ENCODE results near the gene COL26A1.
"Not testable (repeated sequence)": the region's sequence is repeated elsewhere in the genome, so short reads cannot be mapped to it uniquely, and the experiment has no call there.

COL26A1 gene

DNA sequence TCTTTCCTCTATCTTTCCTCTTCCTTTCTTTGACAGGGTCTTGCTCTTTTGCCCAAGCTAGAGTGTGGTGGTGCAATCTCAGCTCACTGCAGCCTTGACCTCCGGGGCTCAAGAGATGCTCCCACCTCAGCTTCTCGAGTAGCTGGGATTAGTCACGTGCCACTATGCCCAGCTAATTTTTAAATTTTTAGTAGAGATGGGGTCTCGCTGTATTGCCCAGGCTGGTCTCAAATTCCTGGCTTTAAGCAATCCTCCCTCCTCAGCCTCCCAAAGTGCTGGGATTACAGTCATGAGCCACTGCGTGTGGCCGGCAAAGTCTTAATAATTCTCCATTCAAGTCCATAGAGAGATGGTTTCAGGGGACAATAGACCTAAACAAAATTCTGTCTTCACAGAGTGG lies 40.2 kb downstream of the COL26A1 start:
- DNase-seq: no peak

- no peak for DNase-seq
These were observed 42.9 kb downstream of the COL26A1 start for GRCh38 chr7:101405474-101406067.

DNA sequence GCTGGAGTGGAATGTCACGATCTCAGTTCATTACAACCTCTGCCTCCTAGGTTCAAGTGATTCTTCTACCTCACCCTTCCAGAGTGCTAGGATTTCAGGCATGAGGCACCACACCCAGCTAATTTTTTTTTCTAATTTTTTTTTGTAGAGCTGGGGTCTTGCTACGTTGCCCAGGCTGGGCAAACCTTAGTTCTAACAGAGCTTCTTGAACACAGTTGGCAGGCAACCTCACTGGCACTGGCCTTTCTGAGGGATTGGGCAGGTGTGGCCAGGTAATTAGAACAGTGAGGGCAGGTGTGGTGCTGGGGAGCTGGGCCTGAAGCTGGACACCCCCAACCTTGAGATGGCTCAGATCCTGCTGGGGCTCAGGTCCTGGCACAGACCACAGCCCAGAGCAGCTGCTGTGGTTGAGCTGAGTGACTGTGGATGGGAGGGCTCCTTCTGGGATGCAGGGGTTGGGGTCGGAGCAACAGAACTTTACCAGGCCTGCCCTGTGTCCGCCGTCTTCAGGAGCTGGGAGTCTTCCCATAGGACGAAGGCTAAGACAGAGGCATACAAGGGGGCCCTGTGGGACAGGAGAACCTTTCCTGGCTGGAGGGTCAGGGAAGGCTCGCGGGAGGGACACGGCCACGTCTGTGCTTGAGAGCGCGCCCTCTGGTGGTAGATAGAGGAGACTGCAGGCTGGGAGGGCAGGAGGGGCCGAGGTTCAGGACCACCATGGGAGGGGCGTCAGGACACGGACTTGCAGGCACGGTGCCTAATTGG lies 48.2 kb downstream of the COL26A1 start:
- no peak for DNase-seq

GRCh38 chr7:101411508-101411874 lies 48.8 kb downstream of the COL26A1 start:
- no peak for DNase-seq

- DNase-seq: no peak
These were observed 50.3 kb downstream of the COL26A1 start for GRCh38 chr7:101412976-101413375.

- DNase-seq: no peak
These were observed 56.0 kb downstream of the COL26A1 start for GRCh38 chr7:101418694-101419093.

- no peak for DNase-seq
These were observed 57.2 kb downstream of the COL26A1 start for GRCh38 chr7:101419831-101420230.

GRCh38 chr7:101420436-101420835 lies 57.8 kb downstream of the COL26A1 start:
- DNase-seq: no peak

DNA sequence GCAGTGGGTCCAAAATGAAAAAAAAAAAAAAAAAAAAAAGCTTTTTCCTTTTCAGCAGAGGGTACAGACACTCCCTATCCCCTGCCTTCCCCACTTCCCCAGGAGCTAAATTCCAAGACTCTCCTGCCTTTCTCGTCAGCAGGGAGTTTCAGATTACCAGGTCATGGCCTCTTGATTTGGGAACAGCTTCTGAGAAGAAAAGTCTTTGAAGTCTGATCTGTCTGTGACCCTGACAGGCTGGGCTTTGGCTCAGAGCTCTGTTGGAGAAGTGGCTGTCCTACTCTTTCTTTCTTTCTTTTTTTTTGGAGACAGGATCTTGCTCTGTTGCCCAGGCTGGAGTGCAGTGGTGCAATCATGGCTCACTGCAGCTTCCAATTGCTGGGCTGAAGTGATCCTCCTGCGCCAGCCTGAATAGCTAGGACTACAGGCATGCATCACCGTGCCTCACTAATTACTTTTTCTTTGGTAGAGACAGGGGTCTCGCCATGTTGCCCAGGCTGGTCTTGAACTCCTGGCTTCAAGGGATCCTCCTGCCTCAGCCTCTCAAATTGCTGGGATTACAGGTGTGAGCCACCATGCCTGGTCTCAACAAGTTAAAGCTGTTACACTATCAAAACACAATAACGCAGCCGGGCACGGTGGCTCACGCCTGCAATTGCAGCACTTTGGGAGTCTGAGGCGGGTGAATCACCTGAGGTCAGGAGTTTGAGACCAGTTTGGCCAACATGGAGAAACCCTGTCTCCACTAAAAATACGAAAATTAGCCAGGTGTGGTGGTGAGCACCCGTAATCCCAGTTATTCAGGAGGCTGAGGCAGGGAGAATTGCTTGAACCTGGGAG lies 59.9 kb downstream of the COL26A1 start:
- DNase-seq: no peak

DNA sequence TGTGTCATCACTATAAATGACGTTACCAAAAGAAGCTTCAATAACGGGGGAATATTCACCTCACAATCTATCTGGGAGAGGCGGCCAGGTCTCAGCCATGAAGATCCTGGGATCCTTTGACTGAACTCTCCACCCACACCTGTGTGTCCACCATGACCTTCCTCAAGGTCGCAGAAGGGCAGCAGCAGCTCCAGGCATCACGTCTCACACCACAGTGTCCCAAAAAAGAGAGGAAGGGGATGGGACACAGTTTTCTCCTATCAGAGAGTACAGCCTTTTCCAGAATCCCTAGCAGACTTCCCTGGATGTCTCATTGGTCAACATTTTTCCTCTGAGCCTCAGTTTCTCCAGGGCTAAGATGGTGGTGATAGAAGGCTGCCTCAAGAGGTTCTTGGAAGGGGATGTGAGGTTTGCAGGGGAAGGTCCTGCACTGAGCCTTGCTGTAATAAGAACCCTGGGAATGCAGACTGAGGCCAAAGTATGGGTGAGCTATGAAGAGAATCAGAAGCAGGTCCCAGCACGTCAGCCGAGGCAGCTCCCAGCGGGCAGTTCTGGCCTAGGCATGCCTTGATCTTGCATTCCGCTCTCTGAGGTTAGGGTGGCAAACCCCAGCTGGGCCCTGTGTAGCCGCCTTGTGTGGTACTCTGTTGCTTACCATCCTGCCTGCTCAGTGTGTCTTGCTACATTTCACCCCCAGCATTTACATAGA lies 63.8 kb downstream of the COL26A1 start:
- no peak for DNase-seq

DNA sequence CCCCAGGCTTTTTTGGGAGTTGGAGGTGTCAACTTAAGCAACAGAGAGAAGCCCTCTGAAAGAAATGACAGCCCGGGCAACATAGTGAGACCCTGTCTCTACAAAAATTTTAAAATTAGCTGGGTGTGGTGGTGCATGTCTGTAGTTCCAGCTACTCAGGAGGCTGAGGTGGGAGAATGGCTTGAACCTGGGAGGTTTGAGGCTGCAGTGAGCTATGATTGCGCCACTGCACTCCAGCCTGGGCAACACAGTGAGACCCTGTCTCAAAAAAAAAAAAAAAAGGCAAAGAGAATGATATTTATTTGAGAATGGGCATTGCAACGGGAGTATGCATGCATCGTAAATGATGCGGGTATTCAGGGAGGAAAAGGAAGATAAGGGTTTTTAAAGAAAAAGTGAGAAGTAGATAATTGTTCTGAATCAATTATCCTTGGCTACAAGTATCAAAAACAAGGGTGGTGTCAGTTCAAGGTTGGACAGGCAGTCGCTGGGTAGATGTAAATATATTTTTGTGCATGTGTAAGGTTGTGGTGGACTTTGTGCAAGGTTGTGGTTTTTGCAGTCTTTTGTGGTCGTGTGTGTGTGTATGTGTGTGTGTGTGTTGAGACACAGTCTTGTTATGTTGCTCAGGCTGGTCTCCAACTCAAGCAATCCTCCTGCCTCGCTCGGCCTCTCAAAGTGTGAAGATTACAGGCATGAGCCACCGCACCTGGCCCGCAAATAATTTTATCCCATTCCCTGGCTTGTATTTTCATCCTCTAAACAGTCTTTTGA lies 65.6 kb downstream of the COL26A1 start:
- no peak for DNase-seq

- DNase-seq: no peak
These were observed 69.6 kb downstream of the COL26A1 start for GRCh38 chr7:101432316-101432715.

DNA sequence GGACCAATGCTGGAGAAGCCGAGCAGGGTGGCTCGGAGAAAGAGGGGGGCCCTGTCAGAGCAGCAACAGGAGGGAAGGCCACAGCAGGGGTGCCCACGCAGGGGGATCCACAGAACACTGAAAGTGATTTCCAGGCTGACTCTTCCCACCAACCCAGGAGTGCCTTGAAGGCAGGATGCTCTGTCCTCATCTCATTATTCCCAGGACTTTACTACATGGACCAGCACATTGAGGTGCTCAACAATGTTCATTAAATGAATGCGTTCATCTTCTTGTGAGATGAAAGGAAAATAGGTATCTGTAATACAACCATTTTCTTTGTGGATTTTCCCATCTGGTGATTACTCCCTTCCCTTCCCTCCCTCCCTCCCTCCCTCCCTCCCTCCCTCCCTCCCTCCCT lies 71.0 kb downstream of the COL26A1 start:
- no peak for DNase-seq

GRCh38 chr7:101434155-101434554 lies 71.5 kb downstream of the COL26A1 start:
- DNase-seq: not testable (repeated sequence)

DNA sequence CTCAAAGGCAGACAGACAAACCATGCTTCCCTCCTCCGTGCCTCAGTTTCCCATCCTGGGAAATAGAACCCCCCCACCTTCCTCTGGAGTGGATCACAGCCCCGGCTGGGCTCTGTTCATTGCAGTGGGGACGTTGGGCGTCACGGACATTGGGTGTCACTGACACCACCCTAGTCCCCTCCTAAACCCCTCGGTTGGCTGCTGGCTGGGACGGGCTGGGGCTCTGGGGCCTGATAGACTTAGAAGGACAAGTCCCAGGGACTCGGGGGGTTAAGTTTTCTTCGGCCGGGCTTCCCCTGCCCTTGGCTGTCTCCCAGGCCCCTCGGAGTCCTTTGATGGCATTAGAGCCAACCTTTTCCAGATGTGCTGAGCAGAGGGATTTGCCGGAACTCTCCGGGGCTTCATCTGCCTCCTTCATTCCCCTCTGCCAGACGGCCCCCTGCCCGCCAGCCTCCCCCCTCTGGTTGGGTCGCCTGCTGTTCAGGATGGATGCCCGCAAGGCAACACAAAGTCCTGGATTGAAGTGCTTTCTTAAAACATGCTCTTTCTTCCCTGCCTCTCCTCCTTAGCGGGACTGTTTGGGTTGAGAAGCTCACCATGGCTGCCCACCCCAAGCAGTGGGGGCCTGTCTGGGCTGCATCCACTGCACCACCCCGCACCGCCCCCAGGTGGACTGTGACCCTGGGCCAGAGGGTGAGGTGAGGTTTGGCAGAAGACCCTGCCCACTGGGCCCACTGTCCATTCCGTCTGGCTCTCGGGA lies 73.0 kb downstream of the COL26A1 start:
- no peak for DNase-seq

GRCh38 chr7:101436221-101436735 lies 73.6 kb downstream of the COL26A1 start:
- DNase-seq: no peak

GRCh38 chr7:101436857-101437576 lies 74.3 kb downstream of the COL26A1 start:
- DNase-seq: no peak

- no peak for DNase-seq
These were observed 79.2 kb downstream of the COL26A1 start for GRCh38 chr7:101441890-101442289.

DNA sequence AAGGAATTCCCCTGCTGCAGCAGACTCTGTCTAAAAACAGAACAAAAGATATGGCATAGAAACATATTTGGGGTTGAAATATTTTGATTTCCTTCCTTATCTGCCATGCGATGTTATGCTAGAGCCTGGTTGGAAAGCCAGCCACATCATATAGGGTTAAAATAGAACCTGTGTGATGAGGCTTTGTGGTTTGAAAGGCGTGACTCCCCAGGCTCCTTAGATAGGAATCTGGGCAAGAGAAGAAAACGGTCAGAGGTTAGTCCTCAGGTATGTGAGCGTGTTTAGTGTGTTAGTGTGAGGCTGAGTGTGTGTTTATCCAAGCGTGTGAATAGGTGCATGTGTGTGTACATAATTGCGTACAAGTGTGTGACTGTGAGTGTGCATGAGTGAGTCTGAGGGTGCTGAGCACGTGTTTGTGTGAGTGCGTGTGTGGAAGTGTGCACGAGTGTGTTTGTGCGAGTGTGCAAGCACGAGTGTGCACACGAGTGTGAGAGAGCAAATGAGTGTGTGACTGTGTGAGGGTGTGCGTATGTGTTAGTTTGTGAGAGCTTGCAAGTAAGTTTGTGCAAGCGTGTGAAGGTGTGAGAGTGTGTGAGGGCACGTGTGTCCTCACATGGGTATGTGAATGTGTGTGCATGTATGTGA lies 79.9 kb downstream of the COL26A1 start:
- no peak for DNase-seq

- DNase-seq: no peak
These were observed 87.4 kb downstream of the COL26A1 start for GRCh38 chr7:101450064-101450463.

Measured in NCI-H2171 (cell line).